Renal cortical epithelial cell (primary cell): ENCODE measurements around the gene USP32. TPM values are rescaled to one million over a fixed set of nuclear protein-coding genes. Genes with fewer than 3 reads are reported as not detected.
"Not testable (repeated sequence)": the region's sequence is repeated elsewhere in the genome, so short reads cannot be mapped to it uniquely, and the experiment has no call there.

Experiments used
- DNase-seq: peaks from one replicate; pipeline ENCODE4 v3.0.0-alpha.2; 2011; ENCODE audit warnings: low read depth
- total RNA-seq: library from RNA; depleted of rRNA; stranded (reverse); fragments of >200 nt; gene quantifications from 2 replicates; pipeline ENCODE4 v1.2.3, GENCODE V29; 2014

USP32 gene
- total RNA-seq, 1 donor from 2014 or later: 92.6 TPM

- DNase-seq: no peak
These were observed 18.1 kb upstream of the USP32 start for GRCh38 chr17:60410001-60410400.

- DNase-seq: no peak
These were observed 15.0 kb upstream of the USP32 start for GRCh38 chr17:60406887-60407286.

GRCh38 chr17:60403962-60404361, 12.0 kb upstream of the USP32 start:
- no peak for DNase-seq

- no peak for DNase-seq
These were observed 11.5 kb upstream of the USP32 start for GRCh38 chr17:60403523-60403810.

GRCh38 chr17:60401819-60402218, 9.9 kb upstream of the USP32 start:
- DNase-seq: no peak

- no peak for DNase-seq
These were observed 6.5 kb upstream of the USP32 start for GRCh38 chr17:60398227-60398959.

GRCh38 chr17:60396412-60396811, 4.5 kb upstream of the USP32 start:
- no peak for DNase-seq

- DNase-seq: no peak
These were observed 3.7 kb upstream of the USP32 start for GRCh38 chr17:60395508-60396065.

GRCh38 chr17:60393840-60394723, 2.1 kb upstream of the USP32 start:
- peak; percentile 86 for DNase-seq

- DNase-seq: peak; percentile 84
These were observed 1.1 kb upstream of the USP32 start for GRCh38 chr17:60392845-60393702.

- no peak for DNase-seq
These were observed 377 bp downstream of the USP32 start for GRCh38 chr17:60391471-60392041.

- DNase-seq: peak; percentile 47
These were observed 935 bp downstream of the USP32 start for GRCh38 chr17:60390925-60391470.

GRCh38 chr17:60390186-60390585, 1.7 kb downstream of the USP32 start:
- peak; percentile 66 for DNase-seq

GRCh38 chr17:60388742-60389141, 3.2 kb downstream of the USP32 start:
- no peak for DNase-seq

GRCh38 chr17:60387666-60388065, 4.3 kb downstream of the USP32 start:
- DNase-seq: no peak

GRCh38 chr17:60386147-60387058, 5.5 kb downstream of the USP32 start:
- DNase-seq: no peak

- DNase-seq: not testable (repeated sequence)
These were observed 7.0 kb downstream of the USP32 start for GRCh38 chr17:60384921-60385320.

GRCh38 chr17:60383379-60383778, 8.6 kb downstream of the USP32 start:
- DNase-seq: no peak

GRCh38 chr17:60381958-60382357, 10.0 kb downstream of the USP32 start:
- DNase-seq: no peak

- DNase-seq: not testable (repeated sequence)
These were observed 12.5 kb downstream of the USP32 start for GRCh38 chr17:60379461-60379860.
